Cardiac muscle cell (in vitro differentiated cells and primary cell): ENCODE results near the gene SMAGP. TPM values are rescaled to one million over a fixed set of nuclear protein-coding genes. Genes with fewer than 3 reads are reported as not detected.
"Not testable (repeated sequence)": the region's sequence is repeated elsewhere in the genome, so short reads cannot be mapped to it uniquely, and the experiment has no call there.

Source experiments
- DNase-seq, 2 donors: peaks; one replicate each; pipeline versions ENCODE4 v3.0.0 to v3.0.0-alpha.2; 2010 to 2017; ENCODE audit warnings: low read depth in 1 of 2, low spot score in 1 of 2
- H3K27ac ChIP-seq: fragments of 200-600 bp; sonication (generic); 2 replicates; pipeline ENCODE4 v1.5.1; 2016
- H3K27me3 ChIP-seq: fragments of 200-600 bp; sonication (generic); 2 replicates; pipeline ENCODE4 v1.6.0; 2016; ENCODE audit warnings: control low read depth
- H3K36me3 ChIP-seq: fragments of 200-600 bp; sonication (generic); 2 replicates; pipeline ENCODE4 v1.5.1; 2016; ENCODE audit warnings: control low read depth
- H3K4me1 ChIP-seq: fragments of 200-600 bp; sonication (generic); 2 replicates; pipeline ENCODE4 v1.8.1; 2017; ENCODE audit warnings: low read depth, mild to moderate bottlenecking, mixed run types
- H3K4me3 ChIP-seq: fragments of 200-600 bp; sonication (generic); 2 replicates; pipeline ENCODE4 v1.5.1; 2016; ENCODE audit warnings: mild to moderate bottlenecking
- H3K9me3 ChIP-seq: fragments of 200-600 bp; sonication (generic); 2 replicates; pipeline ENCODE4 v1.5.1; 2017; ENCODE audit warnings: low read depth, mild to moderate bottlenecking, control low read depth
- polyA plus RNA-seq: library from polyadenylated mRNA; unstranded; fragments of >200 nt; fragmentation: Nextera tagmentation; extraction: Ambion mirVana; gene quantifications from 2 replicates; pipeline ENCODE4 v1.2.1, GENCODE V29; 2016
- total RNA-seq: library from RNA; depleted of rRNA; stranded (reverse); fragments of >200 nt; gene quantifications from 2 replicates; pipeline ENCODE4 v1.2.3, GENCODE V29; 2016
- TF ChIP-seq, protein P1 (sequence below): IDR thresholded peaks from 2 replicates; pipeline ENCODE4 v1.5.1; 2012; ENCODE audit warnings: low read depth, mild to moderate bottlenecking, low read length

SMAGP gene
- total and polyA plus RNA-seq, 2 experiments from 2014 or later, result 3.0 to 4.7 TPM

DNA sequence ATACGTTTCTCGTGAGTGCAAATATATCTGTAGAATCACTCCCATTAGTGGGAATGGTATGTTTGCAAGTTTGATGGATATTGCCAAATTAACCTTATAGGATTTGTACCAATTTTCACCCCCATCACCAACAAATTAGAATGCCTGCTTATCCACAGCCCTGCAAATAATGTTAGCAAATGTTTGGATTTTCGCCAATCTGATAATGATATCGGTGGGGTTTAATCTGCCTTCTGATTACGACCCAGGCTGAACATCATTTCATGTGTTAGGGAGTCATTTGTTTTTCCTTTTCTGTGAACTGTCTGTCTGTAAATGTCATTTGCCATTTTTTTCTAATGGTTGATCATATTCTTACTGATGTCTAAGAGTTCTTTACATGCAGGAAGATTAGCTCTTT is 35.7 kb downstream of the SMAGP start:
- TF ChIP-seq, protein P1, sequence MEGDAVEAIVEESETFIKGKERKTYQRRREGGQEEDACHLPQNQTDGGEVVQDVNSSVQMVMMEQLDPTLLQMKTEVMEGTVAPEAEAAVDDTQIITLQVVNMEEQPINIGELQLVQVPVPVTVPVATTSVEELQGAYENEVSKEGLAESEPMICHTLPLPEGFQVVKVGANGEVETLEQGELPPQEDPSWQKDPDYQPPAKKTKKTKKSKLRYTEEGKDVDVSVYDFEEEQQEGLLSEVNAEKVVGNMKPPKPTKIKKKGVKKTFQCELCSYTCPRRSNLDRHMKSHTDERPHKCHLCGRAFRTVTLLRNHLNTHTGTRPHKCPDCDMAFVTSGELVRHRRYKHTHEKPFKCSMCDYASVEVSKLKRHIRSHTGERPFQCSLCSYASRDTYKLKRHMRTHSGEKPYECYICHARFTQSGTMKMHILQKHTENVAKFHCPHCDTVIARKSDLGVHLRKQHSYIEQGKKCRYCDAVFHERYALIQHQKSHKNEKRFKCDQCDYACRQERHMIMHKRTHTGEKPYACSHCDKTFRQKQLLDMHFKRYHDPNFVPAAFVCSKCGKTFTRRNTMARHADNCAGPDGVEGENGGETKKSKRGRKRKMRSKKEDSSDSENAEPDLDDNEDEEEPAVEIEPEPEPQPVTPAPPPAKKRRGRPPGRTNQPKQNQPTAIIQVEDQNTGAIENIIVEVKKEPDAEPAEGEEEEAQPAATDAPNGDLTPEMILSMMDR, result no peak
- Histone ChIP-seq H3K4me1 (no peaks in the 10 kb centered on the region), H3K9me3 (no peaks in the 10 kb centered on the region), H3K27me3 (no peaks in the 10 kb centered on the region), H3K36me3 (no peaks in the 10 kb centered on the region), H3K4me3 (no peak overlapping the region), H3K27ac (no peak overlapping the region)
- DNase-seq, result no peak

DNA sequence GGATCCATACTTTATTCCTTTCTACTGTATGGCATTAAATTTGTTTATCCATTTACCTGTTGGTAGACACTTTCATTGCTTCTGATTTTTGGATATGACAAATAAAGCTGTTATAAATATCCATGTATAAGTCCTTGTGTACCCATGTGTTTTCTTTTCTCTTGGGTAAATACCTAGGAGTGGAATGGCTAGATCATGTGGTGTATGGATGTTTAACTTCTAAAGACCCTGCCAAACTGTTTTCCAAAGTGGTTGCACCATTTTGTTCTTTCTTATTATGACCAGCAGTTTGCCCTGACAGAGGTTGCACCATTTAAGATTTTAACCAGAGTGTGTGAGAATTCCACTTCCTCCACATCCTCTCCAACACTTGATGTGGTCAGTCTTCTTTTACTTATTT is 37.6 kb downstream of the SMAGP start:
- no peak overlapping the region for H3K4me3 ChIP-seq
- DNase-seq, result no peak
- TF ChIP-seq, protein P1, result no peak
- no peak overlapping the region for H3K27ac ChIP-seq
- H3K9me3 ChIP-seq, result no peaks in the 10 kb centered on the region
- no peaks in the 10 kb centered on the region for H3K36me3 ChIP-seq
- H3K4me1 ChIP-seq, result no peaks in the 10 kb centered on the region
- H3K27me3 ChIP-seq, result no peaks in the 10 kb centered on the region

DNA sequence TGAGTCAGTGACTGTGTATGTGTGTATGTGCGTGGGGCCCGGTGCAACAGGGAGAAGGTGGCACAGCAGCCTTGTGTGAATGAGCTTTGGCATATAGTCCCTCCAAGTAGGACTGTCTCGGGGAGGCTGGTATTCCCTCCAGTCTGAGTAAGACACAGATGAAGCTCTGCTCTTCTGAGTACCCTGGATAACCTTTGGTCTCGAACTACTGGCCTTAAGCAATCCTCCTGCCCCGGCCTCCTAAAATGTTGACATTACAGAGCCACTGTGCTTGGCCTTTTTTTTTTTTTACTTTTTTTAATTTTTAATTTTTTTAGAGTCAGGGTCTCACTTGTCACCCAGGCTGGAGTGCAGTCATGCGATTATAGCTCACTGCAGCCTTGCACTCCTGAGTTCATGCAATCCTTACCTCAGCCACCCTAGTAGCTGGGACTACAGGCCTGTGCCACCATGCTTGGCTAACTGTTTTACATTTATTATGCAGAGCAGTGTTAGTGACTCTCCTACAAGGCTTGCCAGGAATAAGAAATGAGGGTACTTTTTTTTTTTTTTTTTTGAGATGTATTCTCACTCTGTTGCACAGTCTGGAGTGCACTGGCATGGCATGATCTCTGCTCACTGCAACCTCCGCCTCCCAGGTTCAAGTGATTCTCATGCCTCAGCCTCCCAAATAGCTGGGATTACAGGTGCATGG is 41.0 kb downstream of the SMAGP start:
- H3K27me3 ChIP-seq, result no peaks in the 10 kb centered on the region
- H3K27ac ChIP-seq, result no peak overlapping the region
- H3K9me3 ChIP-seq, result no peaks in the 10 kb centered on the region
- H3K36me3 ChIP-seq, result no peaks in the 10 kb centered on the region
- TF ChIP-seq, protein P1, result no peak
- DNase-seq, result no peak
- H3K4me3 ChIP-seq, result no peak overlapping the region
- H3K4me1 ChIP-seq, result no peaks in the 10 kb centered on the region

DNA sequence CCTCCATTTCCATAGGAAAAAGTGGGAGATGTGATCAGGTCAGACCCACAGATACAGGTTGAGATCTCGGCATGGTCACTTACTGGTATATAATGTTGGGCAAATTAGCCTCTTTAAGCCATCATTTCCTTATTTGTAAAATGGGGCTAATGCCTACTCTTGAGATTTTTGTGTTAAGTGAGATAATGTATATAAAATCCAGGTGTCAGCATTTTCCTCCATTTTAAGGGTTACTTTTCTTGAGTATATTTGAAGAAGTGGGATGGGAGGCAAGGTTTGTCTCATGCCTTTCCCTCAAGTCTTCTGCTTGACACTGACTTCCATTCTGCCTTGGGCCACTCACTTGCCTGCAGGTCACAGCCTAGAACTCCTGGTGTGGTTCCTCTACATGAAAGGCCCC is 42.3 kb downstream of the SMAGP start:
- H3K27me3 ChIP-seq, result no peaks in the 10 kb centered on the region
- no peaks in the 10 kb centered on the region for H3K9me3 ChIP-seq
- H3K4me3 ChIP-seq, result no peak overlapping the region
- no peaks in the 10 kb centered on the region for H3K4me1 ChIP-seq
- no peaks in the 10 kb centered on the region for H3K36me3 ChIP-seq
- no peak for DNase-seq
- H3K27ac ChIP-seq, result no peak overlapping the region
- TF ChIP-seq, protein P1, result no peak

DNA sequence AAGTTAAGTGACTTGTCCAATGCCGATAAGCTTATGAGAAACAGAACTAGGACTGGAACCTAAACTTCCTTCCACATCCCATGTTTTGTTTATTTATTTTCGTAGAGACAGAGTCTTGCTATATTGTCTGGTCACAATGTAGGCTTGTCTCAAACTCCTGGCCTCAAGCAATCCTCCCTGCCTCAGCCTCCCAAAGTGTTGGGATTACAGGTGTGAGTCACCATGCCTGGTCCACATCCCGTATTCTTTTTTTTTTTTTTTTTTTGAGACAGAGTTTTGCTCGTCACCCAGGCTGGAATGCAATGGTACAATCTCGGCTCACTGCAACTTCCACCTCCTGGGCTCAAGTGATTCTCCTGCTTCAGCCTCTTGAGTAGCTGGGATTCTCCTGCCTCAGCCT is 43.1 kb downstream of the SMAGP start:
- H3K4me3 ChIP-seq, H3K36me3 ChIP-seq, H3K27ac ChIP-seq: not testable (repeated sequence)

DNA sequence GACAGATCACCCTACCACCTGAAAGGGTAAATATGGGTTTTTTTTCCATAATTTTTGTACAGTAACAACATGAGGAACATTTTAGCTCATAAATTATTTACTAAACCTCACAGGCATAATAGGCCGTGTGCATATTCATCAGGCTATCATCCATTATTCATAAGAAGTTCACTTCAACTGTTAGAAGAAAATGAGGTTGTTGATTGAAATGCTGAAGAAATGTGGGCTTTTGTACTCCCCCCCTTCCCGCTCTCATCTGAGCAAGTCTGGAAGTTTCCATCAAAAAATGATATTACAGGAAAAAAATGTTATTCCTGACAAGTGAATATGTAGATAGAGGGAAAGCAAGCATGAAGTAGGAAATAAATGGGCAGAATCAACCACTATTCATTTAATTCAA is 44.4 kb downstream of the SMAGP start:
- no peak overlapping the region for H3K4me3 ChIP-seq

More for the DNA sequence above, 43.1 kb downstream of the SMAGP start:
- DNase-seq, H3K27me3 ChIP-seq, H3K9me3 ChIP-seq, H3K4me1 ChIP-seq: not testable (repeated sequence)

More for the DNA sequence above, 44.4 kb downstream of the SMAGP start:
- no peak for DNase-seq
- no peaks in the 10 kb centered on the region for H3K27me3 ChIP-seq
- TF ChIP-seq, protein P1, result no peak
- no peaks in the 10 kb centered on the region for H3K9me3 ChIP-seq
- H3K36me3 ChIP-seq, result no peaks in the 10 kb centered on the region
- no peaks in the 10 kb centered on the region for H3K4me1 ChIP-seq
- no peak overlapping the region for H3K27ac ChIP-seq
